Karpas-422 (cell line): ENCODE measurements around the gene CRB2. TPM values are rescaled to one million over a fixed set of nuclear protein-coding genes. Genes with fewer than 3 reads are reported as not detected.
"Not testable (repeated sequence)": the region's sequence is repeated elsewhere in the genome, so short reads cannot be mapped to it uniquely, and the experiment has no call there.

Experiments
- DNase-seq: peaks from one replicate; pipeline ENCODE4 v3.0.0-alpha.2; 2015
- H2AFZ ChIP-seq: fragments of 200-600 bp; sonication (generic); 2 replicates; pipeline ENCODE4 v1.6.1; 2014; ENCODE audit warnings: antibody characterized with exemption, low read length, mixed read lengths
- H3K27ac ChIP-seq: fragments of 200-600 bp; sonication (generic); 2 replicates; pipeline ENCODE4 v1.5.1; 2014; ENCODE audit warnings: mild to moderate bottlenecking, low read length, moderate library complexity
- H3K27me3 ChIP-seq: fragments of 200-600 bp; sonication (generic); 2 replicates; pipeline ENCODE4 v1.6.1; 2014; ENCODE audit warnings: low read length, mixed read lengths
- H3K36me3 ChIP-seq: fragments of 200-600 bp; sonication (generic); 2 replicates; pipeline ENCODE4 v1.6.1; 2014; ENCODE audit warnings: low read length, mixed read lengths; ENCODE audit not compliant: insufficient read depth
- H3K4me1 ChIP-seq: fragments of 200-600 bp; sonication (generic); 2 replicates; pipeline ENCODE4 v1.6.1; 2014; ENCODE audit warnings: mild to moderate bottlenecking, low read length, mixed read lengths
- H3K4me2 ChIP-seq: fragments of 200-600 bp; sonication (generic); 2 replicates; pipeline ENCODE4 v1.6.1; 2014; ENCODE audit warnings: low read length, low read depth, mild to moderate bottlenecking; ENCODE audit not compliant: poor library complexity, severe bottlenecking
- H3K4me3 ChIP-seq: fragments of 200-600 bp; sonication (generic); 2 replicates; pipeline ENCODE4 v1.5.1; 2014; ENCODE audit warnings: mild to moderate bottlenecking, antibody characterized with exemption, low read length, mixed read lengths
- H3K79me2 ChIP-seq: fragments of 200-600 bp; sonication (generic); 2 replicates; pipeline ENCODE4 v1.6.1; 2014; ENCODE audit warnings: mild to moderate bottlenecking, low read length, mixed read lengths
- H3K9ac ChIP-seq: fragments of 200-600 bp; sonication (generic); 2 replicates; pipeline ENCODE4 v1.6.0; 2014; ENCODE audit warnings: low read length
- H3K9me2 ChIP-seq: fragments of 200-600 bp; sonication (generic), shearing (Covaris generic); replicated peaks from 2 replicates; pipeline ENCODE4 v1.6.0; 2014; ENCODE audit warnings: mild to moderate bottlenecking, low read length, moderate library complexity; ENCODE audit not compliant: insufficient read depth
- H3K9me3 ChIP-seq: fragments of 300-700, 200-600 bp; sonication (generic); 2 replicates; pipeline ENCODE4 v1.6.1; 2014; ENCODE audit warnings: low read length, mixed read lengths
- H4K20me1 ChIP-seq: fragments of 200-600 bp; sonication (generic); 2 replicates; pipeline ENCODE4 v1.6.1; 2014; ENCODE audit warnings: mild to moderate bottlenecking, antibody characterized with exemption, low read length, low read depth; ENCODE audit not compliant: insufficient read depth
- total RNA-seq: library from RNA; depleted of rRNA; stranded (reverse); fragments of >200 nt; shearing (Covaris generic); gene quantifications from 2 replicates; pipeline ENCODE4 v1.2.3, GENCODE V29; 2014; ENCODE audit warnings: low replicate concordance

The CRB2 gene
- total RNA-seq, 1 experiment from 2014 or later: not detected

- Histone ChIP-seq H3K4me3 (no peak overlapping the region), H3K9ac (no peak overlapping the region), H3K4me2 (no peak overlapping the region), H3K79me2 (no peaks in the 10 kb centered on the region), H3K9me2 (no peaks in the 10 kb centered on the region), H3K4me1 (peaks cover 9% of the 10 kb centered on the region), H2AFZ (no peak overlapping the region), H3K9me3 (peaks cover 3% of the 10 kb centered on the region; the same call in 1 of the 2 replicates), H3K27me3 (no peaks in the 10 kb centered on the region), H3K36me3 (no peaks in the 10 kb centered on the region), H4K20me1 (no peaks in the 10 kb centered on the region), H3K27ac (no peak overlapping the region)
- DNase-seq: no peak
These were observed 38.6 kb downstream of the CRB2 start for GRCh38 chr9:123394291-123395235.

- Histone ChIP-seq H3K27me3 (no peaks in the 10 kb centered on the region), H3K4me2 (no peak overlapping the region), H4K20me1 (no peaks in the 10 kb centered on the region), H3K9me3 (peaks cover 3% of the 10 kb centered on the region; the same call in 1 of the 2 replicates), H3K4me1 (peaks cover 9% of the 10 kb centered on the region), H3K27ac (no peak overlapping the region), H2AFZ (no peak overlapping the region), H3K9me2 (no peaks in the 10 kb centered on the region), H3K36me3 (no peaks in the 10 kb centered on the region), H3K79me2 (no peaks in the 10 kb centered on the region), H3K9ac (no peak overlapping the region), H3K4me3 (no peak overlapping the region)
- no peak for DNase-seq
These were observed 39.3 kb downstream of the CRB2 start for GRCh38 chr9:123395276-123395688.

- Histone ChIP-seq H3K9me2 (no peaks in the 10 kb centered on the region), H3K9ac (no peak overlapping the region), H2AFZ (no peak overlapping the region), H3K79me2 (no peaks in the 10 kb centered on the region), H3K27me3 (no peaks in the 10 kb centered on the region), H3K4me1 (peaks cover 9% of the 10 kb centered on the region), H3K4me2 (no peak overlapping the region), H3K9me3 (peaks cover 3% of the 10 kb centered on the region; the same call in 1 of the 2 replicates), H3K36me3 (no peaks in the 10 kb centered on the region), H3K27ac (no peak overlapping the region), H3K4me3 (no peak overlapping the region), H4K20me1 (no peaks in the 10 kb centered on the region)
- no peak for DNase-seq
These were observed 39.9 kb downstream of the CRB2 start for GRCh38 chr9:123395689-123396511.

GRCh38 chr9:123397975-123398374 is 42.0 kb downstream of the CRB2 start:
- Histone ChIP-seq H3K9me3 (peaks cover 2% of the 10 kb centered on the region; the same call in 1 of the 2 replicates), H3K79me2 (no peaks in the 10 kb centered on the region), H3K36me3 (no peaks in the 10 kb centered on the region), H3K9ac (no peak overlapping the region), H3K4me1 (peaks cover 9% of the 10 kb centered on the region), H3K4me2 (no peak overlapping the region), H2AFZ (no peak overlapping the region), H4K20me1 (no peaks in the 10 kb centered on the region), H3K27me3 (no peaks in the 10 kb centered on the region), H3K27ac (no peak overlapping the region), H3K4me3 (no peak overlapping the region), H3K9me2 (no peaks in the 10 kb centered on the region)
- DNase-seq: no peak

DNA sequence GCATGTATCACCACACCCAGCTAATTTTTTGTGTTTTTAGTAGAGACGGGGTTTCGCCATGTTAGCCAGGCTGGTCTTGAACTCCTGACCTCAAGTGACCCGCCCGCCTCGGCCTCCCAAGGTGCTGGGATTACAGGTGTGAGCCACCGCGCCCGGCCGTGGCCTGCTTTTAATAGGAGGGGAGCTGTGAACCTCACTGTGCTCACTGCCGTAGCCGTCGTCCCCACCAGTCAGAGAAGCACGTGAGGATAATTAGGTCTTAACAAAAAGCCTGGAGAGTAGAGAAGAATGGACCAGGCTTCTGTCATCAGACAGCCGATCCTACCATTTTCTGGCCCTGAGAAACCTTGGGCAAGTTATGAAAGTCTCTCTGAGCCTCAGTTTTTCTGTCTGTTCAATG is 42.9 kb downstream of the CRB2 start:
- H3K36me3 ChIP-seq, DNase-seq, H3K9me3 ChIP-seq, H3K4me1 ChIP-seq, H3K27me3 ChIP-seq, H3K9me2 ChIP-seq, H3K79me2 ChIP-seq, H3K4me2 ChIP-seq, H2AFZ ChIP-seq, H4K20me1 ChIP-seq, H3K4me3 ChIP-seq, H3K9ac ChIP-seq, H3K27ac ChIP-seq: not testable (repeated sequence)

GRCh38 chr9:123399803-123400378 is 43.9 kb downstream of the CRB2 start:
- H3K27me3 ChIP-seq: no peaks in the 10 kb centered on the region
- no peaks in the 10 kb centered on the region for H3K79me2 ChIP-seq
- DNase-seq: peak; percentile 77
- H4K20me1 ChIP-seq: no peaks in the 10 kb centered on the region
- no peaks in the 10 kb centered on the region for H3K9me2 ChIP-seq
- H3K27ac ChIP-seq: no peak overlapping the region
- H3K9ac ChIP-seq: no peak overlapping the region
- H3K4me1 ChIP-seq: peaks cover 8% of the 10 kb centered on the region
- H3K36me3 ChIP-seq: no peaks in the 10 kb centered on the region
- no peak overlapping the region for H3K4me3 ChIP-seq
- H3K9me3 ChIP-seq: no peaks in the 10 kb centered on the region
- H3K4me2 ChIP-seq: no peak overlapping the region
- no peak overlapping the region for H2AFZ ChIP-seq

DNA sequence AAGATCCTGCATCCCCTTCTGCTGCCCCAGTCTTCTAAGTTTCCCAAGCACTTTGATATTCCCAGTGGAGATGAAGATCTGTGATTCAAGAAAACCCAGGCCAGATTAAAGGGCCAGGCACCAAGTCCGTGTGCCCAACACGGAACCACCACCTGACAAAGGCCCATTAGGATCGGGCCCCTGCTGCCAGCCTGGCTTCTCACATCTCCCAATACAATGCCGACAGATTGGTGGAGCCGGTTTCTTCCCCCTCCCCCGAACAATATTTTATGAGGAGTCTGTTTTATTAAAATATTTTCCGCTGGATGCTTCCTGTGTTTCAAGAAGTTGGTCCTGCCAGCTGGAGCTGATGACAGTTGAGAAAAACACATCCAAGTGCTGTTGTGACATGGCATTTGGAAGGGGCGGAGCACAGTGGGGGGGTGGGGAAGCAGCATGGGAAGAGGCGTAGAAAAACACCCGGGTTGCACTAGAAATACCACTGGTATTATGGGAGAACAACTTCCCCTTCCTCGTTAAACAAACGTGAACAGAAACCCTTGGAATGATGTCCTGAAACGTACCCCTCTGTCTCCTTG is 45.0 kb downstream of the CRB2 start:
- no peaks in the 10 kb centered on the region for H3K9me2 ChIP-seq
- no peaks in the 10 kb centered on the region for H3K27me3 ChIP-seq
- no peaks in the 10 kb centered on the region for H3K79me2 ChIP-seq
- H3K4me2 ChIP-seq: no peak overlapping the region
- H3K4me3 ChIP-seq: no peak overlapping the region
- no peak for DNase-seq
- H2AFZ ChIP-seq: no peak overlapping the region
- no peaks in the 10 kb centered on the region for H3K9me3 ChIP-seq
- H3K4me1 ChIP-seq: no peaks in the 10 kb centered on the region
- no peaks in the 10 kb centered on the region for H3K36me3 ChIP-seq
- H3K27ac ChIP-seq: no peak overlapping the region
- H3K9ac ChIP-seq: no peak overlapping the region
- H4K20me1 ChIP-seq: no peaks in the 10 kb centered on the region
